B cell (primary cell): Measurements from ENCODE around the gene ARSJ.

Experiments used
- CTCF ChIP-seq: fragments of 200-600 bp; IDR thresholded peaks from one replicate; pipeline ENCODE4 v1.8.0; 2022; ENCODE audit warnings: antibody characterized with exemption, mild to moderate bottlenecking
- EZH2 ChIP-seq: IDR thresholded peaks from 2 replicates; pipeline ENCODE4 v1.6.1; 2012; ENCODE audit warnings: borderline replicate concordance, low read depth, mild to moderate bottlenecking, moderate library complexity, low read length; ENCODE audit not compliant: insufficient read depth, poor library complexity, severe bottlenecking

GRCh38 chr4:113953888-113954287 is 25.6 kb downstream of the ARSJ start:
- no peak for TF ChIP-seq CTCF
- TF ChIP-seq EZH2: no peak
